GM18508 (cell line): ENCODE data around the gene NRXN3.

Experiments used
- ATAC-seq: cut with Tn5 transposase; IDR thresholded peaks from one replicate; pipeline ENCODE4 v1.9.1; 2021; ENCODE audit warnings: moderate number of reproducible peaks; ENCODE audit not compliant: insufficient read depth, unreplicated experiment

NRXN3 gene

GRCh38 chr14:79706382-79706781 lies 1536.2 kb downstream of the NRXN3 start:
- ATAC-seq, result no peak

DNA sequence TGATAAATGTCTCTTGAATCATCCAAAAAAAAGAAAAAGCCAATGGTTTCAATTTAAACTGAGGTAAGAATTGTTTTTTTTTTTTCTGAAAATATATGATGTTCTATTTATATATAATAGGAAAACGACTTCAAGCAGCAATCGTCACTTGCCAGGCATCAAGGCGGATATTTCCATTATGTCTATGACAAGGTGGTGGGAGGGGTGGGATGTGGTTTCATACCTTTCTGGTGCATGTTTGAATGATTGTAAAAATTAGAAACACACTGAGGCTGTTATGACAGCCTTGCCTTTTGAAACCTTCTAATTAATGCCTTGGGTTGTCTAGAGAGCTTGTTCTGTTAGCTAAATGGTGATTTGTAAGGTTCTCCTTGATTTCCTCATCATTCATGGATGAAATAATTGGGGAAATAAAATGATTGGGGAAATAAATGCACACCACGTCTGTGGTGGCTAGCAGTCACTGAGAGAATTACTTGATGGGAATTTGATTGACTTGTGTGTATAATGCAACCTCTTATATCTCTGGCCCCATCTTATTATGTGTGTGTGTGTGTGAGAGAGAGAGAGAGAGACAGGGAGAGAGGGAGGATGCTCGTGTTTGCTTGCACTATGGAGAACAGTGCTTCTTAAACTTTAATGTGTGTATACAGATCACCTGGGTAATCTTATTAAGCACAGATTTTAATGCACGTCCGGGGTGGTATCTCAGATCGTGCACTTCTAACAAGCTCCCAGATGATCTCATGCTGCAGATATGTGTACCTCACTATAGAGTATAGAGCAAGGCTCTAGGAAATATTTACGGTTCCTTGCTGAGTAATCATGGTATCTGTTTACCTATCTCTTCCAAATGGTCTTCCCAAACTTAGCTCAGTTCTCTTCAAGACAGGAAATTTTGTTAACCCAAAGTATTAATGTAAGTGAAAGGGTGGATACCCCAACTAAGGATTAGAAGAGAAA lies 1538.5 kb downstream of the NRXN3 start:
- no peak for ATAC-seq

DNA sequence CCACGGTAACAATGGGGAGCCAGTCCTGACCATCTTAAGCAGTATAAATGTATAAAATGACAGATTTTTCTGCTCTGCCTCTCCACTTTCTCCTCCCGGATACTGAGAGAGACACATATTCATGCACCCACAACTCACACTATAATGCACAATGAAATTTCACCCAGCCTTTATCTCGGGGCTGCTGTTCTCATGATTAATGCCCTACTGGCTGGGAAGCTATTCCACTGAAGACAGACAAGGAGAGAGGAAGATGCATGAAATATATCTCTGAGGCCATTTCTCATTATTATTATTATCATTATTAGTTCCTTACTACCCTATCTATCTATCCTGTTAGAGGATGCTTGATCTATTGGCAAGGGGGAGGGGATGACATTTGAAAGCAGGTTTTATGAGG lies 1539.4 kb downstream of the NRXN3 start:
- no peak for ATAC-seq

GRCh38 chr14:79712302-79712950 lies 1542.3 kb downstream of the NRXN3 start:
- no peak for ATAC-seq

DNA sequence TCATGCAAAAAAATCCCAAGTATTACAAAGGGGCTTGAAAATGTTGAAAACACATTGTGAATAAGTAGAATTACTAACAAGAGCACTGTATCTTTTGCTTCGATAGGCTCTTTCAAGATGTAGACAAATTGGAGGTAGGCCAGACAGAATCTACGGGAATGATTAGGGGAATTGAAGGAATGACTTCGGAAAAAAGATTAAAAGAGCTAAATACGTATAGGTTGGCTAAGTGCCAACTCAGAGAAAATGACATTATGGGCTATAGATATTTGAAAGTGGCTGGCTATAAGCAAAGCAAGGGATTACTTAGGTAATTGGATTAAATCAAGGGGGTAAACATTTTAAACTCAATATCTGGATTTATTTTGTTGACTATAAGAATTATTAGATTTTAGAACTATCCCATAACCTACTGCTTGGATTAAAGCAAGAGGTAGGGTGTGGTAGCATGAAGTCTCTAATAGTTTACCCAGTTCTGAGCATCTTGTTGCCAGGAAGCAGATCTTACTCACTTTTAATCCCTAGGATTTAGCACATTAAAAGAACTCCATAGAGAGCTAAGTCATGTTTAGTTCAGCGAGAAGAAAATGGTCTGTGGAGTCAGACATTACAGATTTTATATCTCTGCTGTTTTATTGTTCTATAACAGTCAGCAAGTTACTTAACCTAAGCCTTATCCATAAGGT lies 1551.4 kb downstream of the NRXN3 start:
- ATAC-seq, result no peak

DNA sequence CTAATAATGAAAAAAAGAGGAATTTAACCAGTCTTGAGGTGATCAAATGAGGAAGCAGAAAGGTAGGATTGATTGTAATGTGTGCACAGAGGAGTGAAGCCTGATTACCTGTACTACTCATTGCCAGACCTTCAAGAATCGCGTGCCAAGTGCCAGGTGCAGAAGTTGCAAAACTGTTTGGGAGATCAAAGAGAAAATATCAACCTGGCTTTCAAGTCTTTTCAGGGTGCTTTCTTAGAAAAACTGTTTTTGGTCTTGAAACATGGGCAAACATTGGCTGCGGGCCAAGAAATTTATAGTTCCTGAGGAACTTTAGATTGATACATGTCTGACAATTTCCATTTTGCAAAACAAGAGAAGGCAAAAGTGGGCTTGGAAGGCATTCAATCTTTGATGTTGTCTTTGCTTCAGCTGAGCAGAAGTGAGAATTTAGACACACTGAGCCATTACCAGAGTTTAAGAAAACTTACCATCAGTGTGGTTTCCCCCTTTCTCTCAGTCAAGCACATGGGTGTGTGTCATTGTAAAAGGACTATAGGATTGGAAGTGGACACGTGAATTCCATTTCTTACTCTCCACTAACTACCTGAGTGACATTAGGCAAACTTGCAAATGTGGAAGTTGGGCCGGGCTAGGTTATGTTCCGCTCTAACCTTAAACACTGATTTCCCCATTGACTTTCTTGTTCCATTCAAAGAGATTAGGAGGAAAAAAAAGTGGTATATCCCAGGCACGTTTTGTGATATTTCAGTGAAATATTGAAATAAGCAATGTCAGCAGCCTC lies 1555.0 kb downstream of the NRXN3 start:
- no peak for ATAC-seq

DNA sequence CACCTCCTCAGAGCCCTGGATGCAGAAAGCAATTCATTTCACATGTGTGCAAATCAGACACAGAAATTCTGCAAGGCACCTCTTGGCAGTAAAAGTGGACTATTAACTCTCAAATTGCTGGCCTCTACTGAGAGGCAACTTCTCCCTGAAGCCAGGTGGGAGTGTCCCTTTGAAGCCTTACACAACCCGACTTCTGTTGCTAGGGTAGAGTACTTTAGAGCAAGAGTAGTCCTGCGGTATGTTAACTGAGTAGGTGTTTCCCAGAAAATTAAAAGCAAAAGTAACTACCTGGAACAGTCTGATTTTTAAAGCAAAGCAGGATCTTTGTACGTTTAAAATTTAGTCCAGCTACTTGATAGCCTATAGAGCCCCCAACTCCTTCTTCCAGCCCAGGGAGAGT lies 1557.7 kb downstream of the NRXN3 start:
- no peak for ATAC-seq

DNA sequence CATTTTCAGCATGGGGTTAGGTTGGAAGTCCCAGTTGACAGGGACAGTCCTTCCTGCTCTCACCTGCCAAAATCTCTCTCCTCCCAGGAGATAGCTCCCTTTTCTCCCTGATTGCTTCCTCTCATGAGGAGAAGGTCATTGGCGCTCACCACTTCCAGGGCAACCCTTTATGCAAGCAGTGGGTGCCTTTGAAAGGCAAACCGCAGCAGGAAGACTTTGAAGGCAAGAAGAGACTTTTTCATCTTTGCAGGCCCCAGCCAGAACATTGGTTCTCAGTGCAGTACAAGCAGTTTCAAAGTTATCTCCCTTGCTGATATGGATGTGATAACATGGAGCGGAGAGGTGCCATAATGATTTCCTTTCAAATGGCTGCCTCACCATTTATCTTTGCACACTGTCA lies 1558.2 kb downstream of the NRXN3 start:
- ATAC-seq, result no peak

DNA sequence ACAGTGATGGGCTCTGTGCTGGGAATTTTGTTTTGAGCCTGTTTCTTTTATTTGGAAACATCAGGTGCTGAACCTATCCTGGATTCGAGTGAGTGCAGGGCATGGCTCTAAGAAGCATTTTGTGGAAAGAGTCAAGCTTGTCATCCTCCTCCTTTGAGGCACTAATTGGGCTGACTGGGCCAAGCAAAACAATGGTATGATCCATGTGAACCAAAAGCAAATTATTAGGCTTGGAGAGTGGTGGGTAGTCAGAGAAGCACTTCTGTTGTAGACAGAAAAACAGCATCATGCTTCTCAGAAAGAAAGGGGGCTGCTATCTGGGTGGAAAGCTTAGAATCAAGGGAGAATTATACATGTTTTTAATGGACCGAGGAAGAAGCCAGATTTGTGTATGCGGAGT lies 1559.6 kb downstream of the NRXN3 start:
- ATAC-seq, result no peak

- ATAC-seq, result no peak
Measured at GRCh38 chr14:79730196-79730595, 1560.0 kb downstream of the NRXN3 start.

- no peak for ATAC-seq
Measured at GRCh38 chr14:79730953-79731352, 1560.8 kb downstream of the NRXN3 start.

- ATAC-seq, result no peak
Measured at GRCh38 chr14:79732911-79733655, 1562.9 kb downstream of the NRXN3 start.

- ATAC-seq, result no peak
Measured at GRCh38 chr14:79734151-79734550, 1564.0 kb downstream of the NRXN3 start.

- ATAC-seq, result no peak
Measured at GRCh38 chr14:79734656-79735055, 1564.5 kb downstream of the NRXN3 start.

- no peak for ATAC-seq
Measured at GRCh38 chr14:79735121-79735520, 1564.9 kb downstream of the NRXN3 start.

- ATAC-seq, result no peak
Measured at GRCh38 chr14:79740066-79740601, 1570.0 kb downstream of the NRXN3 start.

GRCh38 chr14:79742142-79742541 lies 1572.0 kb downstream of the NRXN3 start:
- ATAC-seq, result no peak

DNA sequence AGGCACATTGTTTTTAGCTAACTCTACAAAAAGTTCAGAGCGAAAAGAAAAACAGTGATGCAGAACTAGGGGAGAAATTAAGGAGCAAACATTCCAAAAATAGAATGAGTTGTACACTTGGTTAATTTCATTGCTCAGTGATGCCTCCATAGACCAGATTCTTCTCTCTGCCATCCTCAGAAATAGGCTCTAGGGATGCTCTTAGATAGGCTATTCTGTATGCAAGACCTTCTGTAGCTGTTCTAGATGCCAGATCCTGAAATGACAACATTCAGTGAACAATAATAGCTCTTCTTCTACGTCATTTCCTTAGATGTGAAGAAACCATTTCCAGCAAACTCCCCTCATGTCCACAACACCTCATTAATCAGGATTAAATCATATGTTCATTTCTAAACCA lies 1574.9 kb downstream of the NRXN3 start:
- no peak for ATAC-seq

- no peak for ATAC-seq
Measured at GRCh38 chr14:79749065-79749464, 1578.9 kb downstream of the NRXN3 start.
